VCaP (cell line): Measurements from ENCODE around the gene STXBP6.

Experiments
- H3K27ac ChIP-seq: fragments of 450-650 bp; 2 replicates; pipeline ENCODE4 v1.5.1; 2017
- CTCF ChIP-seq: fragments of 450-650 bp; conservative IDR thresholded peaks from 2 replicates; pipeline ENCODE4 v1.5.1; 2017; ENCODE audit warnings: mild to moderate bottlenecking, moderate library complexity

The STXBP6 gene

GRCh38 chr14:24818058-24818822 lies 231.7 kb downstream of the STXBP6 start:
- peak overlapping the region; percentile 99 for H3K27ac ChIP-seq

GRCh38 chr14:24817212-24818057 lies 232.5 kb downstream of the STXBP6 start:
- H3K27ac ChIP-seq, result peak overlapping the region; percentile 99
- peak; percentile 61 for TF ChIP-seq CTCF

More at GRCh38 chr14:24818058-24818822, 231.7 kb downstream of the STXBP6 start:
- no peak for TF ChIP-seq CTCF

- peak overlapping the region; percentile 99 for H3K27ac ChIP-seq
- TF ChIP-seq CTCF, result no peak
These were observed 233.1 kb downstream of the STXBP6 start for GRCh38 chr14:24816929-24817211.

GRCh38 chr14:24816011-24816928 lies 233.7 kb downstream of the STXBP6 start:
- no peak for TF ChIP-seq CTCF
- peak overlapping the region; percentile 99 for H3K27ac ChIP-seq

GRCh38 chr14:24815543-24815942 lies 234.4 kb downstream of the STXBP6 start:
- peak overlapping the region; percentile 99 for H3K27ac ChIP-seq
- TF ChIP-seq CTCF, result no peak

GRCh38 chr14:24814944-24815343 lies 235.0 kb downstream of the STXBP6 start:
- TF ChIP-seq CTCF, result no peak
- peak overlapping the region; percentile 99 for H3K27ac ChIP-seq

- H3K27ac ChIP-seq, result peak overlapping the region; percentile 99
- no peak for TF ChIP-seq CTCF
These were observed 235.6 kb downstream of the STXBP6 start for GRCh38 chr14:24814346-24814745.
